Hepatocyte (in vitro differentiated cells): ENCODE data around the gene RHOT1. TPM values are rescaled to one million over a fixed set of nuclear protein-coding genes. Genes with fewer than 3 reads are reported as not detected.

Source experiments
- DNase-seq: peaks from one replicate; pipeline ENCODE4 v3.0.0-alpha.2; 2016; ENCODE audit warnings: low spot score
- H2AFZ ChIP-seq: fragments of 200-600 bp; sonication (generic); 2 replicates; pipeline ENCODE4 v1.6.0; 2016; ENCODE audit warnings: antibody characterized with exemption, mild to moderate bottlenecking
- H3K27ac ChIP-seq: fragments of 200-600 bp; sonication (generic); 2 replicates; pipeline ENCODE4 v1.5.1; 2016; ENCODE audit warnings: mild to moderate bottlenecking
- H3K27me3 ChIP-seq: fragments of 200-600 bp; sonication (generic); 2 replicates; pipeline ENCODE4 v1.6.1; 2016
- H3K36me3 ChIP-seq: fragments of 200-600 bp; sonication (generic); replicated peaks from 2 replicates; pipeline ENCODE4 v1.5.1; 2016; ENCODE audit warnings: low read depth; ENCODE audit not compliant: insufficient read depth
- H3K4me1 ChIP-seq: fragments of 200-600 bp; sonication (generic); 2 replicates; pipeline ENCODE4 v1.5.1; 2016; ENCODE audit warnings: mild to moderate bottlenecking, moderate library complexity; ENCODE audit not compliant: insufficient read depth
- H3K4me2 ChIP-seq: fragments of 200-600 bp; sonication (generic); 2 replicates; pipeline ENCODE4 v1.6.0; 2016
- H3K4me3 ChIP-seq: fragments of 200-600 bp; sonication (generic); 2 replicates; pipeline ENCODE4 v1.5.1; 2016; ENCODE audit warnings: mild to moderate bottlenecking
- H3K79me2 ChIP-seq: fragments of 200-600 bp; sonication (generic); 2 replicates; pipeline ENCODE4 v1.6.0; 2017; ENCODE audit warnings: mild to moderate bottlenecking
- H3K9me2 ChIP-seq: fragments of 200-600 bp; sonication (generic); replicated peaks from 2 replicates; pipeline ENCODE4 v1.6.0; 2017; ENCODE audit warnings: mild to moderate bottlenecking; ENCODE audit not compliant: insufficient read depth
- H3K9me3 ChIP-seq: fragments of 200-600 bp; sonication (generic); 2 replicates; pipeline ENCODE4 v1.5.1; 2016; ENCODE audit warnings: low read depth, mild to moderate bottlenecking
- H4K20me1 ChIP-seq: fragments of 200-600 bp; sonication (generic); 2 replicates; pipeline ENCODE4 v1.6.0; 2016; ENCODE audit warnings: mild to moderate bottlenecking; ENCODE audit not compliant: insufficient read depth, poor library complexity, severe bottlenecking
- EZH2 ChIP-seq: fragments of 200-600 bp; sonication (generic); IDR thresholded peaks from 2 replicates; pipeline ENCODE4 v1.6.1; 2016; ENCODE audit warnings: antibody characterized with exemption, mild to moderate bottlenecking, borderline replicate concordance
- EZH2phosphoT487 ChIP-seq: fragments of 200-600 bp; sonication (generic); IDR thresholded peaks from one replicate; pipeline ENCODE4 v1.6.1; 2018; ENCODE audit warnings: antibody characterized with exemption, mild to moderate bottlenecking, low read depth, moderate library complexity; ENCODE audit not compliant: unreplicated experiment, severe bottlenecking
- WGBS: methylation state at CpG from one replicate; pipeline ENCODE4 v1.1.6; 2016; ENCODE audit warnings: low lambda C conversion rate; ENCODE audit errors: missing lambda C conversion rate; 5-methylcytosine and 5-hydroxymethylcytosine counted together
- polyA plus RNA-seq: library from polyadenylated mRNA; unstranded; fragments of >200 nt; fragmentation: Nextera tagmentation; extraction: Ambion mirVana; gene quantifications from 2 replicates; pipeline ENCODE4 v1.2.1, GENCODE V29; 2016
- total RNA-seq: library from RNA; depleted of rRNA; stranded (reverse); fragments of >200 nt; gene quantifications from 2 replicates; pipeline ENCODE4 v1.2.3, GENCODE V29; 2014
- TF ChIP-seq, protein P1 (sequence below): fragments of 200-600 bp; sonication (generic); IDR thresholded peaks from 2 replicates; pipeline ENCODE4 v1.5.1; 2016; ENCODE audit warnings: antibody characterized with exemption, mild to moderate bottlenecking; ENCODE audit not compliant: poor library complexity

RHOT1 gene
- total and polyA plus RNA-seq, 2 experiments from 2014 or later = 22.6 to 38.4 TPM

DNA sequence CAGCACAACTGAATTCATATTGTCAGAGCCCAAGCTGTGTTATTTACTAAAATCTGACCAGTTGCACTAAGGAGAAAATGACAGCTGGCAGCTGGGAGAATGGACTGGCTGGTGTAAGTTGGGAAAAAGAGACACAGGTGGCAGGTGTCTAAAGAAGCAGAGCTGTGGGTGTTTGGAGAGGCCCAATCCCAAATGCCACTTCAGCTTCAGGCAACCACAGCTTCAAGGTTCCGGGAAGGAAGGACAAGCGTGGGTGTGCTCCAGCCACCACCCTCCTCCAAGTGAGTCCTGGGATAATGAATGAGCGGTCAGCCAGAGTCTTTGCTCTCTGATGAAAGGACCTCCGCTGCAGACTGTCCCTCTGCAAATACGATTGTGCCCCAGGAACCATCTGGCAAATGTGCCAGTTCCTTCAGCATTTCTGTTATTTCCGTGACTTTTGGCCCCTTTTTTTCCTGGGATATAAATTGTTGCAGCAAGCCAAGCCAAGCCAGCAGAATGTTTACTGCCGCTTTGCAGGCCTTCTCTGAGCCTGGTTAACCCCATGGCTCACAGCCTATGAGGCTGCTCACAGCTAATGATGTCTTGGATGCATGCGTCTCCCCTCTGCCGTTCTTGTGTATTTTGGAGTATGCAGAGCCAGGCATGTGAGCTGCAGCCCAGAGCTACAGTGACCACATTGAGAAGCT, 113.9 kb downstream of the RHOT1 start:
- H3K36me3 ChIP-seq = no peaks in the 10 kb centered on the region
- H3K4me1 ChIP-seq = no peaks in the 10 kb centered on the region
- no peaks in the 10 kb centered on the region for H4K20me1 ChIP-seq
- no peak overlapping the region for H3K4me3 ChIP-seq
- H3K4me2 ChIP-seq = no peak overlapping the region
- no peak overlapping the region for H2AFZ ChIP-seq
- no peak for DNase-seq
- no peaks in the 10 kb centered on the region for H3K79me2 ChIP-seq
- TF ChIP-seq, protein P1, sequence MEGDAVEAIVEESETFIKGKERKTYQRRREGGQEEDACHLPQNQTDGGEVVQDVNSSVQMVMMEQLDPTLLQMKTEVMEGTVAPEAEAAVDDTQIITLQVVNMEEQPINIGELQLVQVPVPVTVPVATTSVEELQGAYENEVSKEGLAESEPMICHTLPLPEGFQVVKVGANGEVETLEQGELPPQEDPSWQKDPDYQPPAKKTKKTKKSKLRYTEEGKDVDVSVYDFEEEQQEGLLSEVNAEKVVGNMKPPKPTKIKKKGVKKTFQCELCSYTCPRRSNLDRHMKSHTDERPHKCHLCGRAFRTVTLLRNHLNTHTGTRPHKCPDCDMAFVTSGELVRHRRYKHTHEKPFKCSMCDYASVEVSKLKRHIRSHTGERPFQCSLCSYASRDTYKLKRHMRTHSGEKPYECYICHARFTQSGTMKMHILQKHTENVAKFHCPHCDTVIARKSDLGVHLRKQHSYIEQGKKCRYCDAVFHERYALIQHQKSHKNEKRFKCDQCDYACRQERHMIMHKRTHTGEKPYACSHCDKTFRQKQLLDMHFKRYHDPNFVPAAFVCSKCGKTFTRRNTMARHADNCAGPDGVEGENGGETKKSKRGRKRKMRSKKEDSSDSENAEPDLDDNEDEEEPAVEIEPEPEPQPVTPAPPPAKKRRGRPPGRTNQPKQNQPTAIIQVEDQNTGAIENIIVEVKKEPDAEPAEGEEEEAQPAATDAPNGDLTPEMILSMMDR = no peak
- TF ChIP-seq EZH2 = no peak
- no peak for TF ChIP-seq EZH2phosphoT487
- 83% methylated on average over 9 of the region's 9 CpGs for WGBS
- H3K9me3 ChIP-seq = no peaks in the 10 kb centered on the region
- H3K27me3 ChIP-seq = peaks cover 2% of the 10 kb centered on the region
- no peak overlapping the region for H3K27ac ChIP-seq
- H3K9me2 ChIP-seq = no peaks in the 10 kb centered on the region

DNA sequence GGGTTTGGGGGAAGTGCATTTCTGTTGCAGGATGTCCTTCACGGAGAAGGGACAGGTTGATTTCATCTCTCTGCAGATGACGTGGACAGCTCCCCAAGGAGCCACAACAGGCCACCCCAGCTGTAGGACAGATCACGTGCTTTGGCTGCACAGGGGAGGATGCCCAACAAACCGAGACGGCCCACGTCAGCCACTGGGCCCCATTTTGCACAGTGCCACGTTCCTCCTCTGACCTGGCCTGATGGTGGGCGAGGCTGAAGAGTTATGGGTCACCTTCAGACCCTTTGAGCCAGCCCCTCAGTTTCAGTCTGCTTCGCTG, 114.4 kb downstream of the RHOT1 start:
- Histone ChIP-seq H3K4me3 (no peak overlapping the region), H3K9me2 (no peaks in the 10 kb centered on the region), H3K79me2 (no peaks in the 10 kb centered on the region), H3K4me1 (no peaks in the 10 kb centered on the region), H3K36me3 (no peaks in the 10 kb centered on the region), H3K27me3 (peaks cover 7% of the 10 kb centered on the region), H3K9me3 (no peaks in the 10 kb centered on the region), H2AFZ (no peak overlapping the region), H4K20me1 (no peaks in the 10 kb centered on the region), H3K4me2 (no peak overlapping the region), H3K27ac (no peak overlapping the region)
- TF ChIP-seq, protein P1 = no peak
- no peak for DNase-seq
- WGBS = 93% methylated on average over 9 of the region's 9 CpGs

DNA sequence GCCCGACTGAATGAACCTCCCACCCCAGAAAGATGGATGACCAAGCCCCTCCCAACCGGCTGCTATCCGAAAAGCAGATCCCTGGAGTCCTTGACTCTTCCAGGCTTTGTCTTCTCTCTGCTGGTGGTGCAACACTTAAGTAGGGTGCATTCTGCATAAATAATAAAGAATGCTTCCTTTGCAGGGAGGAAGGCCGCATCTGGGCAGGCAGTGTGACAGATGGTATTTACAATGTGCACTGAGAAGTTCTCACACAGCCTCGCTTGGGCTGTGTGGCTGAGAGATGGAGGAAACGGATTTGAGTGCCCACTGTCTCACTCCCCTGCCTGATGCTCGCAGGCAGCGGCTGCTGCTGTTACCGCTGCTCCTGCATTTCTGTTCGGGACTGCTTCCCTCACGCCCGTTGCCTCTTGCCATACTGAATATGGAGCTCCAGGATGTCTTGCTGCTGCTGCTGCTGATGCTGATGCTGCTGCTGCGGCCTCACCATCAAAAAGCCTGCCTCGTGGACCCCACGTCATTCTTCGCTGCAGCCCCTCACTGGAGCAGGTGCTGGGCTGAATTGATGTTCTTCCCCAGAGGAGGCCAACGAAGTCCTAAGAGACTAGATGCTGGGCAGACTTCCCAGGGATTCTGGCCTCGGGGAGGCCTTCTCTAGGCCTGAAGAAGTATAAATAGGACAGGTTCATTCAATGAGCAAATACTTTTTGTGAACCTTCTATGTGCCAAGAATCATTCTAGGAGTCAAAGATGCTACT, 116.3 kb downstream of the RHOT1 start:
- Histone ChIP-seq H4K20me1 (no peaks in the 10 kb centered on the region), H3K36me3 (no peaks in the 10 kb centered on the region), H3K9me2 (no peaks in the 10 kb centered on the region), H3K79me2 (no peaks in the 10 kb centered on the region), H3K27me3 (peaks cover 26% of the 10 kb centered on the region), H2AFZ (no peak overlapping the region), H3K4me3 (no peak overlapping the region), H3K4me2 (no peak overlapping the region), H3K4me1 (no peaks in the 10 kb centered on the region), H3K27ac (no peak overlapping the region), H3K9me3 (no peaks in the 10 kb centered on the region)
- DNase-seq = no peak
- WGBS = 71% methylated on average over 18 of the region's 18 CpGs
- TF ChIP-seq EZH2 = no peak

DNA sequence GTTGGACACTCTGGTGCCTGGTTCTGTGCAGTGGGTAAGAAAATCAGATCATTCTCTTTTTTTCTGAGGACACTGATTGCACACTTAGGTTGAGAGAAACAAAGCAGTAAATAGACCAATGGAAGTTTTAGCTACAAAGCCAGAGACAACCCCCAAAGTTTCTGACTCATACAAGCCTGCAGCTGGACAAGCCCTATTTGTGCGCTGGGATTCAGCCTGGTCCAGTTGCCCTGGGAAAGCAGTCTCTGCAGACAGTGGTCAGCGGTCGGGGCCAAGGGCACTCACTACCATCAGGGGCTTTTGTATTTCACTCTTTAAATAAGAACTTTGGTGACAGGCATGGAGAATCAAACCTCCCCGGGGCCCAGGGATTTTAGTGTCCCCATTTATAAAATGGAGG, 117.3 kb downstream of the RHOT1 start:
- WGBS = 86% methylated on average over 4 of the region's 4 CpGs
- Histone ChIP-seq H3K9me3 (no peaks in the 10 kb centered on the region), H3K4me3 (no peak overlapping the region), H3K79me2 (no peaks in the 10 kb centered on the region), H2AFZ (no peak overlapping the region), H3K27ac (no peak overlapping the region), H3K4me2 (no peak overlapping the region), H4K20me1 (no peaks in the 10 kb centered on the region), H3K9me2 (no peaks in the 10 kb centered on the region), H3K27me3 (peaks cover 36% of the 10 kb centered on the region), H3K4me1 (no peaks in the 10 kb centered on the region), H3K36me3 (no peaks in the 10 kb centered on the region)
- no peak for DNase-seq
- TF ChIP-seq, protein P1 = no peak
- no peak for TF ChIP-seq EZH2phosphoT487
- no peak for TF ChIP-seq EZH2
